Motor neuron (in vitro differentiated cells): ENCODE measurements around the gene TBXAS1. TPM values are rescaled to one million over a fixed set of nuclear protein-coding genes. Genes with fewer than 3 reads are reported as not detected.
"Not testable (repeated sequence)": the region's sequence is repeated elsewhere in the genome, so short reads cannot be mapped to it uniquely, and the experiment has no call there.

Experiments
- ATAC-seq, 8 experiments: fragments of 200-7000 bp; cut with Tn5 transposase; replicated peaks in 6 of 8; 2 replicates each; pipeline ENCODE4 v1.8.0; 2021; ENCODE audit warnings: mild to moderate bottlenecking in 8 of 8, moderate library complexity in 8 of 8
- H3K27ac ChIP-seq, 2 donors: fragments of 250-450 bp; sonication (Bioruptor Pico); 2 replicates each; pipeline ENCODE4 v1.9.0; 2021; ENCODE audit warnings: antibody characterized with exemption in 2 of 2, mild to moderate bottlenecking in 2 of 2, moderate library complexity in 1 of 2
- H3K4me1 ChIP-seq, 2 donors: fragments of 250-450 bp; sonication (Bioruptor Pico); replicated peaks in 1 of 2; 2 replicates each; pipeline ENCODE4 v1.6.1; 2021; ENCODE audit warnings: antibody characterized with exemption in 2 of 2, mild to moderate bottlenecking in 2 of 2, moderate library complexity in 1 of 2
- H3K4me3 ChIP-seq, 5 donors: fragments of 250-450 bp; sonication (Bioruptor Pico); 2 replicates each; pipeline ENCODE4 v1.9.0; 2021; ENCODE audit warnings: antibody characterized with exemption in 5 of 5, mild to moderate bottlenecking in 5 of 5, moderate library complexity in 4 of 5
- WGBS, 10 experiments: fragments of 450-650 bp; shearing (Covaris generic); methylation state at CpG; one replicate each; pipeline ENCODE4 v1.0.0; 2022; 5-methylcytosine and 5-hydroxymethylcytosine counted together
- in situ Hi-C, 9 experiments: fragments of 400-800 bp; cut with MboI; loops; one replicate each; pipeline ENCODE4 v1.15.0; 2021; ENCODE audit warnings: low sequenced_read_pairs in 9 of 9, low pct_unique_long_range_greater_than_20kb in 2 of 9; ENCODE audit not compliant: unreplicated experiment in 9 of 9
- total RNA-seq, 8 experiments: library from RNA; unstranded; fragments of 300-600 nt; gene quantifications; 2 replicates each; pipeline versions ENCODE4 v1.2.3 to v1.2.4, GENCODE V29; 2022

Gene TBXAS1
- total RNA-seq, 8 experiments from 2014 or later, result 0.31 to 2.5 (median 0.46) TPM

DNA sequence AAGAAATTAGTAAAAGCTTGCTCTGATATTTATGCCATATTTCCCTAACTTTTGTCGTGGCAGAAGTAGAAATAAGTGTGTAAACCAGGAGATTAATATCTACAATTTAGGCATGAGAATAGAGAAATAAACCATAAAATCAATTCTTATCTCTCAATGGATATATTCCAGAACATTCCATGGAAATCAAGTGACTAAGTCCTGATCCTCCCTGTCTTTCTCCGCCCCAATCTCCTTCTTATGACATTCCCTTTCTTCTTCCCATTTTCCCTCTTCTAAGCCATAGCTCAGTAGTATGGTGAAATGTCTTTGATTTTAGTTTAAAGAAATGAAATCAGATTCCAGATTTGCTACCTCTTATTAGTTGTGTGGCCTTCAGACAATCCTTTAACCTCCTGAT lies 88.8 kb downstream of the TBXAS1 start:
- WGBS, 10 experiments, result 67 to 100% (median 91%) methylated on average over 1 to 2 of the region's 2 CpGs; no CpG with 5 or more reads in 2 of the 10 experiments
- no peak overlapping the region for H3K4me3 ChIP-seq
- in situ Hi-C loops, result no loop called here
- H3K4me1 ChIP-seq, result no peaks in the 10 kb centered on the region
- no peak overlapping the region for H3K27ac ChIP-seq
- no peak for ATAC-seq

- no peak for ATAC-seq
- in situ Hi-C loops, result no loop called here
Observed at GRCh38 chr7:139918480-139918879, 89.4 kb downstream of the TBXAS1 start.

GRCh38 chr7:139923090-139923489 lies 94.0 kb downstream of the TBXAS1 start:
- Histone ChIP-seq H3K4me3 (no peak overlapping the region), H3K4me1 (no peaks in the 10 kb centered on the region), H3K27ac (no peak overlapping the region)
- WGBS, 10 experiments, result 8 to 95% (median 72%) methylated on average over 2 to 7 of the region's 7 CpGs; no CpG with 5 or more reads in 3 of the 10 experiments
- in situ Hi-C loops, result no loop called here
- ATAC-seq, result no peak

More at GRCh38 chr7:139918480-139918879, 89.4 kb downstream of the TBXAS1 start:
- WGBS, 10 experiments, result 22 to 100% (median 90%) methylated on average over 1 to 5 of the region's 6 CpGs; no CpG with 5 or more reads in 3 of the 10 experiments
- no peaks in the 10 kb centered on the region for H3K4me1 ChIP-seq
- no peak overlapping the region for H3K27ac ChIP-seq
- H3K4me3 ChIP-seq, result no peak overlapping the region

DNA sequence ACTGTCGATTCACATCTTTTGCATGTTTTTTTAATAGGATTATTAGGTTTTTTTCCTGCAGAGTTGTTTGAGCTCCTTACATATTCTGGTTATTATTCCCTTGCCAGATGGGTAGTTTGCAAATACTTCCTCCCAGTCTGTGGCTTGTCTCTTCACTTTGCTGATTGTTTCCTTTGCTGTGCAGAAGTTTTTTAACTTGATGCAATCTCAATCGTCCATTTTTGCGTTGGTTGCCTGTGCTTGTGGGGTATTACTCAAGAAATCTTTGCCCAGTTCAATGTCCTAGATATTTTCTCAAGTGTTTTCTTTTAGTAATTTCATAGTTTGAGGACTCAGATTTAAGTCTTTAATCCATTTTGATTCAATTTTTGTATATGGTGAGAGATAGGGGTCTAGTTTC lies 95.4 kb downstream of the TBXAS1 start:
- H3K27ac ChIP-seq, result no peak overlapping the region
- no peak for ATAC-seq
- H3K4me3 ChIP-seq, result no peak overlapping the region
- in situ Hi-C loops, result no loop called here
- H3K4me1 ChIP-seq, result no peaks in the 10 kb centered on the region
- 29 to 85% (median 56%) methylated on average over 2 to 3 of the region's 3 CpGs for WGBS, 10 experiments

DNA sequence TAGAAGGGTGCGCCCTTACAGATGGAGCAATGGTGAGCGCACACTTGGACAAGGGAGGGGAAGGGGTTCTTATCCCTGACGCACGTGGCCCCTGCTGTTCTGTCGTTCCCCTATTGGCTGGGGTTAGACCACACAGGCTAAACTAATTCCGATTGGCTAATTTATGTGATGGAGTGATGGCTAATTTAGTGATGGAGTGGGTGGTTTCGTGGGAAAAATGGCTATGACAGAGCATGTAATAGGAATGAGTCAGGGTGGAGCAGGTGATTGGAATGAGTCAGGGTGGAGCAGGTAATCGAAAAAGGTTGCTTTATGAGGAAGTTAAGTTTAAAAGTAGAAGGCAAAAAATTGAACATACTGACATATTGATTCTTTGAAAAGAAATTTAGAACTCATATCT lies 100.2 kb downstream of the TBXAS1 start:
- ATAC-seq, in situ Hi-C loops, H3K4me3 ChIP-seq, H3K27ac ChIP-seq, H3K4me1 ChIP-seq: not testable (repeated sequence)
- 29 to 93% (median 43%) methylated on average over 1 to 7 of the region's 8 CpGs; no CpG with 5 or more reads in 4 of the 10 experiments for WGBS, 10 experiments

DNA sequence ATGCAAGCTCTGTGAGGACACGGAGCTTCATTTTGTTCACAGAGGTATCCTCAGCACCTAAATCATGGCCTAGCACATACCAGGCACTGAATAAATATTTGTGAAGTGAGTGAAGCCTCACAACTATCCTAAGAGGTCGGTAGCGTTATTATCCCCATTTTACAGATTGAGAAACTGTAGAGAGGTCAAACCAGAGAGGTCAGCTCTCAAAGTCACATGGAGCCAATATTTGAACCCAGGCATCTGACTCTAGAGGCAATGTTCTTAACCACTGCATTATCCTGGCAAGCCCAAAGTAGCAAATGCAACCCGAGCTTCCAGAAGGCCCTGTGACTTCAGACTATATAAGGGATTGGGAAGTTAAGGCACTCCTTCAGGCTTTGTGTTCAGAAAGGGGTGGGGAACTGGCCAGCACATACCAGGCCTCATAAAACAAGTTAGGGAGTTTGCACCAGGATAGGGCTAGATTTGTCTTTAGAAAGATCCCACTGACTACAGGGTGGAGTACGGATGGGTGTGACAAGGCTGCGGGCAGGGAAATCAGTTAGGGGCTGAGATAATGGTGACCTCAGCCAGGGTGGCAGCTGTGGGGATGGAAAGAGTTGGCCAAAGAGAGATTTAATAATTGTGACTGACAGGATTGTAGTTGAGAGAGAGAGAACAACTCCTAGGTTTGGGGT lies 101.4 kb downstream of the TBXAS1 start:
- in situ Hi-C loops, result no loop called here
- H3K4me1 ChIP-seq, result no peaks in the 10 kb centered on the region
- no peak overlapping the region for H3K27ac ChIP-seq
- H3K4me3 ChIP-seq, result no peak overlapping the region
- peak in 2 of 8 experiments; percentile 80 to 92 for ATAC-seq
- 18 to 95% (median 80%) methylated on average over 1 to 4 of the region's 6 CpGs for WGBS, 10 experiments

DNA sequence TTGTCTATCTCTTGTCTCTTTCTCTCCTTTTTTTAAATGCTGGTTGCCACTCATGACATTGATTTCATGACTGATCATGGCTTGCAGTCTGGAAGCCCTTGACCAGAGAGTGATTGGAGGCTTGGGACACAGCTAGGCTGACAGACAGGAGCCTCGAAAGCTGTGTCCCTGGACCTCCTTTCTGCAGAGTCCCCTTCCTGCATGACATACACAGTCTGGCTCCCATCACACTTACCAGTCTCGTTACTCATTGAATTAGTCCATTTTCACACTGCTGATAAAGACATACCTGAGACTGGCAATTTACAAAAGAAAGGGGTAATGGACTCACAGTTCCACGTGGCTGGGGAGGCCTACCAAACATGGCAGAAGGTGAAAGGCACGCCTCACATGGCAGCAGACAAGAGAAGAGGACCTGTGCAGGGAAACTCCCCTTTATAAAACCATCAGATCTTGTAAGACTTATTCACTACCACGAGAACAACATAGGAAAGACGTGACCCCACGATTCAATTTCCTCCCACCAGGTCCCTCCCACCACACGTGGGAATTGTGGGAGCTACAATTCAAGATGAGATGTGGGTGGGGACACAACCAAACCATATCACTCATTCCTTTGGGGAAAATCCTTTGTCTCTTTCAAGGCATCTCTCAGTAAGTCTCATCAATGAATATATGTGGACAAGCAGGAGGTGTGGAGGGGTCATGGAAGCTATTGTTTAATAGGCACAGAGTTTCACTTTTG lies 102.3 kb downstream of the TBXAS1 start:
- H3K4me1 ChIP-seq, result no peaks in the 10 kb centered on the region
- ATAC-seq, result no peak
- no peak overlapping the region for H3K4me3 ChIP-seq
- WGBS, 10 experiments, result 47 to 92% (median 79%) methylated on average over 1 to 4 of the region's 8 CpGs; no CpG with 5 or more reads in 5 of the 10 experiments
- H3K27ac ChIP-seq, result no peak overlapping the region
- in situ Hi-C loops, result no loop called here

DNA sequence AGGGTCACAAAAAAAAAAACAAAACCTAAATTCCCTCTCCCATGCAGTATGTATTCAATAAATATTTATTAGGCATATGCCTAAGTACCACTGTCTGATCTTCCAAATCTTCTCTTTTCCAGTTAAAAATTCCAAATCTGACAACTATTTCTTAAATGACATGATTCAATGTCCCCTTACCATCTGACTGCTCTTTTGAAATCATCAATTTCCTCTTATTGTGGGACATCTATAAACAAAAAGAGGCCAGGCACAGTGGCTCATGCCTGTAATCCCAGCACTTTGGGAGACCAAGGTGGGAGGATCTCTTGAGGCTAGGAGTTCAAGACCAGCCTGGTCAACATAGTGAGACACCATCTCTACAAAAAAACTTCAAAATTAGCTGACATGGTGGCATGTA lies 103.5 kb downstream of the TBXAS1 start:
- Histone ChIP-seq H3K27ac (no peak overlapping the region), H3K4me1 (no peaks in the 10 kb centered on the region), H3K4me3 (no peak overlapping the region)
- in situ Hi-C loops, result no loop called here
- ATAC-seq, result no peak

- no peak for ATAC-seq
- in situ Hi-C loops, result no loop called here
- Histone ChIP-seq H3K4me3 (no peak overlapping the region), H3K27ac (no peak overlapping the region), H3K4me1 (no peaks in the 10 kb centered on the region)
- 30 to 60% (median 45%) methylated on average over 1 to 2 of the region's 2 CpGs; no CpG with 5 or more reads in 6 of the 10 experiments for WGBS, 10 experiments
Observed at GRCh38 chr7:139936760-139937310, 107.8 kb downstream of the TBXAS1 start.

DNA sequence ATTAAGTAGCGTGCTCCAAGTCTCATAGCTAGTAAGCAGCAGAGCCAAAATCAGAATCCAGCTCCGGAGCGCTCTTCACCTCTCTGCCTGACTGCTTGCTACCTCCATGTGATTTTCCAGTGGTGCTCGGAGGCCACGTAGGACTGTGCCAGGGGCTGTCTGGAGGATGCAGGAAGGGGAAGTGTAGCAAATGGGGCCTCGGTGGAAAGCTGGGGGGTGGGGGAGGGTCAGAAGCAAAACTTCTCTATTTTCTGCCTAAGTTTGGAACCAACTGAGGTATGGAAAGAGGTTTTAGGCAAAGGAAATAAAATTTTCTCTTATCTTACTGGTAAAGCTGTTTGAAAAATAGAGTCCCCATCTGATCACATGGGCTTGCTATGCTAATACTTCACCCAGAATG lies 108.7 kb downstream of the TBXAS1 start:
- in situ Hi-C loops, result no loop called here
- H3K4me1 ChIP-seq, result peaks cover 0 to 4% of the 10 kb centered on the region in 2 donors
- H3K4me3 ChIP-seq, result no peak overlapping the region
- ATAC-seq, result no peak
- H3K27ac ChIP-seq, result no peak overlapping the region
- 87% methylated on average over 3 of the region's 6 CpGs; no CpG with 5 or more reads in 9 of the 10 experiments for WGBS, 10 experiments

DNA sequence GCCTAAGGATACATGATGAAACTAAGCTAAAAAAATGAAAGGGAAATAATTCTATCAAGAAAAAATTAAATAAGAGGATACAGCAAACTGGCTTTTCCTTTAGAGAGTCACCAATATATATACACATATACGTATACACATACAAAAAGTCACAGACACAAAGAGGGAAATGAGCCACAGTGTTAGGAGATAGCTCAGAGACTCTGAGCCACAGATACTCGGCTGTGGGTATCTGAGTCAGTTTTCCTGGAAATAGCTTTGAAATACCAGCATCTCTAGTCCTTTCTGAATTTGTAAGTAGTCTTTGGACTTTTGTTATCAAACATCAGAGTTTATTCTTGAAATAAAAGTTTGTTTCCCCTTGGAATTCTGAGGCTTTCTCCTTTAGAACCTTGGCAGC lies 111.8 kb downstream of the TBXAS1 start:
- ATAC-seq, result no peak
- no peak overlapping the region for H3K27ac ChIP-seq
- in situ Hi-C loops, result no loop called here
- no peak overlapping the region for H3K4me3 ChIP-seq
- peaks cover 9 to 17% of the 10 kb centered on the region in 2 donors for H3K4me1 ChIP-seq
- 17 to 100% (median 80%) methylated on average over 1 to 2 of the region's 2 CpGs; no CpG with 5 or more reads in 3 of the 10 experiments for WGBS, 10 experiments

GRCh38 chr7:139941421-139941820 lies 112.4 kb downstream of the TBXAS1 start:
- peaks cover 9 to 17% of the 10 kb centered on the region in 2 donors for H3K4me1 ChIP-seq
- in situ Hi-C loops, result no loop called here
- H3K4me3 ChIP-seq, result no peak overlapping the region
- WGBS, 10 experiments, result 33 to 100% (median 87%) methylated on average over 2 to 3 of the region's 3 CpGs; no CpG with 5 or more reads in 3 of the 10 experiments
- ATAC-seq, result no peak
- H3K27ac ChIP-seq, result no peak overlapping the region

- WGBS, 10 experiments, result 33 to 100% (median 77%) methylated on average over 1 to 2 of the region's 2 CpGs; no CpG with 5 or more reads in 2 of the 10 experiments
- no peak for ATAC-seq
- Histone ChIP-seq H3K4me1 (peaks cover 9 to 17% of the 10 kb centered on the region in 2 donors), H3K27ac (no peak overlapping the region), H3K4me3 (no peak overlapping the region)
- in situ Hi-C loops, result no loop called here
Observed at GRCh38 chr7:139941866-139942265, 112.8 kb downstream of the TBXAS1 start.
